Embryonic facial prominence (tissue), 1 donor: ENCODE measurements around the gene OTUD7B.
"Not testable (repeated sequence)": the region's sequence is repeated elsewhere in the genome, so short reads cannot be mapped to it uniquely, and the experiment has no call there.

Source experiments
- DNase-seq: peaks from one replicate; pipeline ENCODE4 v3.0.0-alpha.2; 2016; ENCODE audit errors: extremely low spot score

Gene OTUD7B

GRCh38 chr1:149945206-149945605, 65.3 kb downstream of the OTUD7B start:
- DNase-seq = no peak

- DNase-seq = no peak
Measured at GRCh38 chr1:149942885-149943284, 67.6 kb downstream of the OTUD7B start.

GRCh38 chr1:149942207-149942606, 68.3 kb downstream of the OTUD7B start:
- no peak for DNase-seq

- no peak for DNase-seq
Measured at GRCh38 chr1:149940427-149940826, 70.1 kb downstream of the OTUD7B start.

- not testable (repeated sequence) for DNase-seq
Measured at GRCh38 chr1:149938668-149939003, 71.9 kb downstream of the OTUD7B start.

GRCh38 chr1:149937759-149938158, 72.8 kb downstream of the OTUD7B start:
- no peak for DNase-seq

GRCh38 chr1:149936992-149937705, 73.4 kb downstream of the OTUD7B start:
- DNase-seq = peak; percentile 50

- DNase-seq = peak; percentile 30
Measured at GRCh38 chr1:149936170-149936991, 74.1 kb downstream of the OTUD7B start, which contains the start of gene MTMR11. Gene MTMR11, minus strand, starts transcription at chr1:149936879. Its CDS starts 232 bp downstream, at chr1:149936647.

- DNase-seq = no peak
Measured at GRCh38 chr1:149934356-149934755, 76.2 kb downstream of the OTUD7B start.

- DNase-seq = no peak
Measured at GRCh38 chr1:149933208-149933607, 77.3 kb downstream of the OTUD7B start.

GRCh38 chr1:149932474-149932873, 78.1 kb downstream of the OTUD7B start:
- no peak for DNase-seq

GRCh38 chr1:149931212-149931790, 79.2 kb downstream of the OTUD7B start:
- DNase-seq = no peak

- DNase-seq = no peak
Measured at GRCh38 chr1:149929856-149930255, 80.7 kb downstream of the OTUD7B start.

- no peak for DNase-seq
Measured at GRCh38 chr1:149928401-149928724, 82.2 kb downstream of the OTUD7B start.

- DNase-seq = peak; percentile 96
Measured at GRCh38 chr1:149927563-149928400, 82.7 kb downstream of the OTUD7B start, which contains the start of gene SF3B4. Gene SF3B4, minus strand, starts transcription at chr1:149927803. Its CDS starts 44 bp downstream, at chr1:149927759.

GRCh38 chr1:149927056-149927562, 83.4 kb downstream of the OTUD7B start:
- no peak for DNase-seq

GRCh38 chr1:149926296-149926695, 84.2 kb downstream of the OTUD7B start:
- no peak for DNase-seq

- no peak for DNase-seq
Measured at GRCh38 chr1:149925751-149926150, 84.8 kb downstream of the OTUD7B start.

GRCh38 chr1:149925345-149925744, 85.2 kb downstream of the OTUD7B start:
- no peak for DNase-seq

GRCh38 chr1:149923626-149924025, 86.9 kb downstream of the OTUD7B start:
- no peak for DNase-seq

- DNase-seq = no peak
Measured at GRCh38 chr1:149917571-149918144, 92.9 kb downstream of the OTUD7B start, which contains the start of gene SV2A. Gene SV2A, minus strand, starts transcription at chr1:149917844. Its CDS starts 4,004 bp downstream, at chr1:149913840.
